HG02798 (cell line): ENCODE data around the gene EXOC3.
"Not testable (repeated sequence)": the region's sequence is repeated elsewhere in the genome, so short reads cannot be mapped to it uniquely, and the experiment has no call there.

ENCODE experiments used
- ATAC-seq: cut with Tn5 transposase; IDR thresholded peaks from one replicate; pipeline ENCODE4 v1.9.1; 2021; ENCODE audit warnings: mild to moderate bottlenecking; ENCODE audit not compliant: unreplicated experiment, poor library complexity

EXOC3 gene

GRCh38 chr5:442335-443238, at the start of gene EXOC3:
Gene EXOC3, plus strand, starts transcription at chr5:443176. Its CDS starts 3,030 bp downstream, at chr5:446206.
- peak; percentile 92 for ATAC-seq

- no peak for ATAC-seq
Measured at GRCh38 chr5:393846-394275, 49.1 kb upstream of the EXOC3 start.

DNA sequence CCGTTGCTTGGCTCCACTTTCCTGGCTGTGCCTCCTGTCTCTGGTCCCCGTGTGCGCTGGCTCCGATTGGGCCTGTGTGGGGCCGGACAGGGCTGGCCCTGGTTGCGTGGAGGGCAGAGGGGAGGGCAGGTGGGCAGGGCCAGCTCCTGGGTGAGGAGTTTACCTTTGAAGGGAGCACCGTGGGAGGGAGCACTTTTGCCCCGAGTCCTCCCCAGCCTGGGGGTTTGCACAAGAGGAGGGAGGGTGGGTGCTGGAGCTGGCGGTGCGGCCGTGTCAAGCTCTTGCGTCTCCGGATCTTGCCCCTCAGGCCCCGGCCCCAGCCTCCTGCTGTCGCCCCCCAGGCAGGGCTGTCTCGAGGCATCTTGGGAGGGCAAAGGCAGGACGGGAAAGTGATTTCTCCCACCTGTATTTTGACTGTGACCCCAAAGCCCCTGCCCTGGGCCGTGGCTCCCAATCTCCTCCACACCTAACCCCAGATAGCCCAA, 48.3 kb upstream of the EXOC3 start:
- no peak for ATAC-seq

GRCh38 chr5:395156-395920, 47.6 kb upstream of the EXOC3 start:
- ATAC-seq = no peak

- no peak for ATAC-seq
Measured at GRCh38 chr5:395921-396530, 47.0 kb upstream of the EXOC3 start.

GRCh38 chr5:396531-396961, 46.4 kb upstream of the EXOC3 start:
- no peak for ATAC-seq

GRCh38 chr5:398141-398474, 44.9 kb upstream of the EXOC3 start:
- ATAC-seq = not testable (repeated sequence)

- ATAC-seq = no peak
Measured at GRCh38 chr5:398475-399295, 44.3 kb upstream of the EXOC3 start.

- peak; percentile 84 for ATAC-seq
Measured at GRCh38 chr5:399296-400281, 43.4 kb upstream of the EXOC3 start.

DNA sequence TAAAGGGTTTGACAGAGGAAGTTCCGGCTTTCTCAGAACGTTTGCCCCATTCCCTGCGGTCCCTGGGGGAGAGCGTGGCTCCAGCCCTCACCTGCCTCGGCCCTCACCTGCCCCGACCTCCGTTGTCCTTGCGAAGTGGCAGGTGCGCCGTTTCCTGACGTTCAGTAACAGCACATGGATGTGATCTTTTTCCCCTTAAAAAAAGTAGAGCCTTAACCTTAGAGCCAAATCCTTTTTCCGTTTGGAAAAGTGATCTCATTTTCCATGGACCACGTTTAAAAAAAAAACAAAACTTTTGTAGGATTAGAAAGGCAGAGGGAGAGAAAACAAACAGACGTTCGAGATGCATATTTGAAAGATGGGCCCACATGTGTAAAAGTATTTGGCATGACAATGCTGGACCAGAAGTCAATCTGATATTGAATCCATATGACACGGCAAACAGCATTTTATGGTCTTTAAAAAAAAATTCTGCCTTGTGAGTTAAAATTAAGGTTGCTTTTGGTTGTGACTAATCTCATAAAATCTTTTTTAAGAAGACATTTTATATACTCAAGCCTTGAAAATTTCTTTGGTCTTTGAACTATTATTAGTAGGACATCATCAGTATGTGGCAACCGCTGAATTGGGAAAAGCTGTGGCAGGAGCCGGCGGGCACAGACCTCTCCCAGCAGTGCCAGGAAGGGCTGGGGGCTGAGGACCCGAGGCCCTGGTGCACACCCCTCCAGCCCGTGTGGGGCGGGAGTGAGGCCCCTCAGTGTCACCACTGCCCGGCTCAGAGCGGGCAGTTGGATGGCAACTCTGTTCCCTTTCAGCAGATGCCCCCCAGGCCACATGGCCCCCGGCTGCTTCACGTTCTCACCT, 42.5 kb upstream of the EXOC3 start:
- ATAC-seq = peak; percentile 16

DNA sequence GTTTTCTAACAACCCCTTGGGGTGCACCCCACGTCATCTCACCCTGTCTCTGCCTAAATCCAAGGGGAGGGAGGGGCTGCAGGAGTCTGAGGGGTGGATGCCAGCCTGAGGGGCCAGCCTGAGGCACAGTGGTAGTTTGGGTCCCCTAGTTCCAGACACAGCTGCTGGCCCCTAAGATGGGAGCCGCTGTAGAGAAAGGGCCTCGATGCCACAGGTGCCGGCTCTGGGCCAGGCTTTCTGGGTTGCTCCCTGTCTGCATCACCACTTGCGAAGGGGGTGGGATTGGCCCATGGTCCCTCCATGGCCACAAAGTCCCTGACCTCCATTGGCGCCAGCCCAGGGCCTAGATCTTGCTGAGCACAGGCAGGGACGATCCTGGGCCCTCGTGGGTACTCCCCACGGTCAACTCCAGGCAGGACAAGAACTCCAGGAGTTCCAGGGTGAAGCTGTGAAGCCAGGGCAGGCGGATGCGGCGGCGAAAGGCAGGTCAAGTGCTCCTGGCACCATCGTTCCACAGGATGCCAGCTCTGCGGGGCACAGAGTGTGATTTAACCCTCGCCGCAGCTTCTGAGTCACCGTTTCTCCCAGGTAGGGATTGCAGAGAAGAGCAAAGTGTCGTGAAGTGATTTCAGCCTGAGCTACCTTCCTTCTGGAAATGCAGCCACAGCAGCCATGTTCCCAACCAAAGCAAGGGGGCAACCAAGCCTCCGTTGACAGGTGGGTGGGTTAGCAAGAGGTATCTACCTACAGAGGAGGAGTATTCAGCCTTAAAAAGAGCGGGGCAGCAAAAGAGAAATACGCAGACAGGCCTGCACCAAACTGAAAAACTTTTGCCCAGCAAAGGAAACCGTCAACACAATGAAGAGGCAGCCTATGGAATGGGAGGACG, 41.6 kb upstream of the EXOC3 start:
- no peak for ATAC-seq

DNA sequence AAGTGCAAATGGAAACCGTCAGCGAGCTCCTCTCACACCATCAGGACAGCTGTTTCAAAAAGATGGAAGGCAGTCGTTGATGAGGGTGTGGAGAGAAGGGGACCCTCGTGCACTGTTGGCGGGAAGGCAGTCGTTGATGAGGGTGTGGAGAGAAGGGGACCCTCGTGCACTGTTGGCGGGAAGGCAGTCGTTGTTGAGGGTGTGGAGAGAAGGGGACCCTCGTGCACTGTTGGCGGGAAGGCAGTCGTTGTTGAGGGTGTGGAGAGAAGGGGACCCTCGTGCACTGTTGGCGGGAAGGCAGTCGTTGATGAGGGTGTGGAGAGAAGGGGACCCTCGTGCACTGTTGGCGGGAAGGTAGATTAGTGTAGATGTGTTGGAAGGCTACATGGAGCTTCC, 40.8 kb upstream of the EXOC3 start:
- ATAC-seq = not testable (repeated sequence)

- peak; percentile 47 for ATAC-seq
Measured at GRCh38 chr5:402615-403359, 40.2 kb upstream of the EXOC3 start.

- ATAC-seq = no peak
Measured at GRCh38 chr5:403995-404394, 39.0 kb upstream of the EXOC3 start.

DNA sequence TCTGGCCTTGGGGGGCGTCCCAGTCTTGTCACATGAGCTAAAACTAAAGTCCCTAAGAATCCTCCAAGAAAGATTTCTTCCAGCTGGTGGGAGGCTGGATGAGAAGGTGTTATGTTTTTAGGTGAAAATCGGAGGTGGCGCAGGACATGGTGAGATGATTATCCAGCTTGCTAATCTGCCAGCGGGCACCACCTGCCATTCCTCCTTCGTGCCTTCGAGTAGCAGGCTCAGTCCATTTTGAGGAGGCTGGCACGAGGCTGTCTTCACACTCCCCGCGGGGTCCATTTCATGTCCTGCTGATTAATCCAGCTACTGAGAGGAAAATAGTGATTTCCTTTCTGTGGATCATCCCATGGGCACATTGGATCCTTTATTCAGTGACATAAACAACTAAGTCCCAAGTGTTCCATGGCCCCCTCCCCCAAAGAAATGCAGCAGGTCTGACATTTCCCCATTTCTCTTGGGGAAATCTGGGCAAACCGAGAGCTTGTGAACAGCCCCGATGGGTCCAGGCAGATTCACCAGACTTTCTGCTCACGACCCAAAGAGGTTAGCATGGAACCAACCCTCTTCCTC, 38.2 kb upstream of the EXOC3 start:
- ATAC-seq = no peak

DNA sequence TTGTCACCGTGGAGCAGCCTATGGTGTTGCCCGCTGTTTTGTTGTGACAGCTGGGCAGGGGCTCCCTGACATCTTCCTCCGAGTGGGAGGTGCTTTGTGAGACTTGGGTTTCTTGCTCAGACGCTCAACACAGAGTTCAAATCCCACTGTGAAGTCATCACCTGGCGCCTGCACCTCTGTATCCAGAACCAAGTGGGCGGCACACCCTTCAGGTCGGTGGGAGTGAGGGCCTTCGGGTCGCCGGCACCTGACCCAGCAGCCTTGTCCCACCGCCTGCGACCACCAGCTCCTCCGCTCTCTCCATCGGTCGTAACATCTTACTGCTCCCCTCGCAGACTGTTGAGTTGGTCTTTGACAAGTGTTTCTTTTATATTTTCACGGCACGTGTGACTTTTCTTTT, 37.6 kb upstream of the EXOC3 start:
- no peak for ATAC-seq
